KMS-11 (cell line): Measurements from ENCODE around the gene CYSTM1.

Experiments
- H2AFZ ChIP-seq: fragments of 200-600 bp; sonication (generic); 2 replicates; pipeline ENCODE4 v1.6.1; 2016; ENCODE audit warnings: antibody characterized with exemption, mixed run types, low read depth
- H3K27ac ChIP-seq: fragments of 200-600 bp; sonication (generic); 2 replicates; pipeline ENCODE4 v1.6.1; 2016; ENCODE audit warnings: mild to moderate bottlenecking, mixed run types
- H3K27me3 ChIP-seq: fragments of 200-600 bp; sonication (generic); 2 replicates; pipeline ENCODE4 v1.6.1; 2017; ENCODE audit warnings: mild to moderate bottlenecking, low read depth, mixed run types, moderate library complexity; ENCODE audit not compliant: insufficient read depth
- H3K36me3 ChIP-seq: fragments of 200-600 bp; sonication (generic); 2 replicates; pipeline ENCODE4 v1.6.1; 2017; ENCODE audit warnings: mild to moderate bottlenecking, mixed run types; ENCODE audit not compliant: insufficient read depth
- H3K4me1 ChIP-seq: fragments of 200-600 bp; sonication (generic); 2 replicates; pipeline ENCODE4 v1.6.1; 2016; ENCODE audit warnings: mild to moderate bottlenecking, low read depth, mixed run types; ENCODE audit not compliant: poor library complexity, severe bottlenecking
- H3K4me2 ChIP-seq: fragments of 200-600 bp; sonication (generic); 2 replicates; pipeline ENCODE4 v1.7.0; 2016; ENCODE audit warnings: mild to moderate bottlenecking, mixed run types
- H3K4me3 ChIP-seq: fragments of 200-600 bp; sonication (generic); IDR thresholded peaks from 2 replicates; pipeline ENCODE4 v1.6.1; 2017; ENCODE audit warnings: low read depth, low read length, mixed read lengths; ENCODE audit not compliant: insufficient read depth
- H3K79me2 ChIP-seq: fragments of 200-600 bp; sonication (generic); 2 replicates; pipeline ENCODE4 v1.6.1; 2016; ENCODE audit warnings: low read depth, mixed run types; ENCODE audit not compliant: insufficient read depth
- H3K9ac ChIP-seq: fragments of 200-600 bp; sonication (generic); 2 replicates; pipeline ENCODE4 v1.6.1; 2016; ENCODE audit warnings: mild to moderate bottlenecking, mixed run types
- H4K20me1 ChIP-seq: fragments of 200-600 bp; sonication (generic); 2 replicates; pipeline ENCODE4 v1.6.1; 2016; ENCODE audit warnings: mild to moderate bottlenecking, mixed run types; ENCODE audit not compliant: insufficient read depth
- TF ChIP-seq, protein P1 (sequence below): fragments of 200-600 bp; sonication (generic); conservative IDR thresholded peaks from 2 replicates; pipeline ENCODE4 v1.6.1; 2017; ENCODE audit warnings: low read depth, mild to moderate bottlenecking, antibody characterized with exemption, low read length, moderate library complexity, mixed read lengths

Gene CYSTM1

DNA sequence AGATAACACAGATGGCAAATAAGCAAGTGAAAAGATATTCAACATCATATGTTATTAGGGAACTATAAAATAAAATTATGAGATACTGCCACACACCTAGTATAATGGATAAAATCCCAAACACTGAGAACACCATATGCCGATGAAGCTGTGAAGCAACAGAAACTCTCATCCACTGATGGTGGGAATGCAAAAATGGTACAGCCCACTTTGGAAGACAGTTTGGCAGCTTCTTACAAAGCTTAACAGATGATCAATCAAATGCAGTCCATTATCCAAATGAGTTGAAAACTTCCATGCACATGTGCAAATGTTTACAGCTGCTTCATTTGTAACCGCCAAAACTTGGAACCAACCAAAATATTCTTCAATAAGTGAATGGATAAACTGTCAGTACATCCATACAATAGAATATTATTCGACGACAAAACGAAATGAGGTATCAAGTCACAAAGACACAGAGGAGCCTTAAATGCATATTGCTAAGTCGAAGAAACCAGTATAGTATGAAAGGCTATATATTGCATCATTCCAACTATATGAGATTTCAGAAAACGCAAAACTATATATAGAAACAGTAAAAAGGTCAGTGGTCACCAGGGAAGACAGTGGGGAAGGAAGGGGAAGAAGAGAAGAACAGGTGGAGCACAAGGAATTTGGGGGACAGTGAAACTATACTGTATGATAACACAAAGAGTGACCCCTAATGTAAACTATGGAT is 113.0 kb downstream of the CYSTM1 start:
- TF ChIP-seq, protein P1, sequence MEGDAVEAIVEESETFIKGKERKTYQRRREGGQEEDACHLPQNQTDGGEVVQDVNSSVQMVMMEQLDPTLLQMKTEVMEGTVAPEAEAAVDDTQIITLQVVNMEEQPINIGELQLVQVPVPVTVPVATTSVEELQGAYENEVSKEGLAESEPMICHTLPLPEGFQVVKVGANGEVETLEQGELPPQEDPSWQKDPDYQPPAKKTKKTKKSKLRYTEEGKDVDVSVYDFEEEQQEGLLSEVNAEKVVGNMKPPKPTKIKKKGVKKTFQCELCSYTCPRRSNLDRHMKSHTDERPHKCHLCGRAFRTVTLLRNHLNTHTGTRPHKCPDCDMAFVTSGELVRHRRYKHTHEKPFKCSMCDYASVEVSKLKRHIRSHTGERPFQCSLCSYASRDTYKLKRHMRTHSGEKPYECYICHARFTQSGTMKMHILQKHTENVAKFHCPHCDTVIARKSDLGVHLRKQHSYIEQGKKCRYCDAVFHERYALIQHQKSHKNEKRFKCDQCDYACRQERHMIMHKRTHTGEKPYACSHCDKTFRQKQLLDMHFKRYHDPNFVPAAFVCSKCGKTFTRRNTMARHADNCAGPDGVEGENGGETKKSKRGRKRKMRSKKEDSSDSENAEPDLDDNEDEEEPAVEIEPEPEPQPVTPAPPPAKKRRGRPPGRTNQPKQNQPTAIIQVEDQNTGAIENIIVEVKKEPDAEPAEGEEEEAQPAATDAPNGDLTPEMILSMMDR = no peak
- Histone ChIP-seq H3K4me3 (no peak overlapping the region), H3K36me3 (no peaks in the 10 kb centered on the region), H4K20me1 (no peaks in the 10 kb centered on the region), H2AFZ (no peak overlapping the region), H3K4me1 (peaks cover 5% of the 10 kb centered on the region), H3K4me2 (no peak overlapping the region), H3K9ac (no peak overlapping the region), H3K79me2 (peaks cover 3% of the 10 kb centered on the region), H3K27ac (no peak overlapping the region), H3K27me3 (no peaks in the 10 kb centered on the region)

DNA sequence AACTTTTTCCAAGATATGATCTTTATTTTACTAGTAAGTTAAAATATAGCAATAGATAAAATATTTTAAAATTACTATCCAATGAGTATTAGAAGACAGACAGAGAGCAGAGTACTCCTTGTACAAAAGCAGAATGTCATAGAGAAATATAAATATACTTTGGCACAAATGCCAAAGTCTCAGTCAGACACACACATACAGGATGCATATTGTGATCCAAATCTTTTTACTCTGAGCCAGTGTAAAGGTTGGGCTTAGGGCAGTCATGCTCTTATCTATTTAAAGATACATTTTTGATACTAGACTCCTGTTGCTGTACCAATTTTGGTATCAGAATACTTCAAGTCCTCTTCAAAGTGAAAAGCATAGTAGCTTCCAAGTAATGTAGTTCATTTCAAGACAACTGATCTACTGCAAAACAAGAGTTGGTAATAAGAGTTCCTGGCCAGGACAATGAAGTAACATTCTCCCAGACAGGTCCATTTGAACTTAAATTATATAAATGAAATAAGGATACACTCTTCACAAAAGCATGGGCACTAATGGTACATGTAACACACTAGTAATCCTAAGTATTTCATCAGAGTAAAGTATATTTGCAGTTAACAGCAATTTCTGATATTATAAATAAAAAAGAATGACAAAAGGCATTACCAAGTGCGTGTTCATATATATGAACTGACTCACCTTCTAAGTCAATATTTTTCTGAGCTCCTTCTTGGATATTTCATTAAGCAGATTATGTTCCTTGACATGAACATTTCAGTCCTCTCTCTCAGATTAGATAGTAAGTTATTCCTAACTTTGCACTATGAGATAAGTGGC is 117.4 kb downstream of the CYSTM1 start:
- Histone ChIP-seq H3K4me3 (no peak overlapping the region), H3K36me3 (no peaks in the 10 kb centered on the region), H3K27ac (no peak overlapping the region), H3K79me2 (peaks cover 16% of the 10 kb centered on the region), H3K4me2 (no peak overlapping the region), H2AFZ (no peak overlapping the region), H4K20me1 (no peaks in the 10 kb centered on the region), H3K9ac (no peak overlapping the region), H3K4me1 (peaks cover 20% of the 10 kb centered on the region), H3K27me3 (no peaks in the 10 kb centered on the region)
- TF ChIP-seq, protein P1 = no peak
